ENCODE measurements around the gene TPM2. TPM values are rescaled to one million over a fixed set of nuclear protein-coding genes. Genes with fewer than 3 reads are reported as not detected.

TPM2 gene
- total RNA-seq, result 1,070 TPM
- long read RNA-seq, transcript TPM2-211 (9 exons, 1,392 nt), result major isoform, 175 of 555 reads
- long read RNA-seq, transcript TPM2-203 (9 exons, 1,183 nt), result minor isoform, 19 of 555 reads
- long read RNA-seq, transcript TPM2-212 (9 exons, 1,185 nt), result minor isoform, 132 of 555 reads
- long read RNA-seq, partial matches to known transcripts, result 55 of 555 reads
- long read RNA-seq, other reads (novel, unspliced or antisense), result 171 of 555 reads

DNA sequence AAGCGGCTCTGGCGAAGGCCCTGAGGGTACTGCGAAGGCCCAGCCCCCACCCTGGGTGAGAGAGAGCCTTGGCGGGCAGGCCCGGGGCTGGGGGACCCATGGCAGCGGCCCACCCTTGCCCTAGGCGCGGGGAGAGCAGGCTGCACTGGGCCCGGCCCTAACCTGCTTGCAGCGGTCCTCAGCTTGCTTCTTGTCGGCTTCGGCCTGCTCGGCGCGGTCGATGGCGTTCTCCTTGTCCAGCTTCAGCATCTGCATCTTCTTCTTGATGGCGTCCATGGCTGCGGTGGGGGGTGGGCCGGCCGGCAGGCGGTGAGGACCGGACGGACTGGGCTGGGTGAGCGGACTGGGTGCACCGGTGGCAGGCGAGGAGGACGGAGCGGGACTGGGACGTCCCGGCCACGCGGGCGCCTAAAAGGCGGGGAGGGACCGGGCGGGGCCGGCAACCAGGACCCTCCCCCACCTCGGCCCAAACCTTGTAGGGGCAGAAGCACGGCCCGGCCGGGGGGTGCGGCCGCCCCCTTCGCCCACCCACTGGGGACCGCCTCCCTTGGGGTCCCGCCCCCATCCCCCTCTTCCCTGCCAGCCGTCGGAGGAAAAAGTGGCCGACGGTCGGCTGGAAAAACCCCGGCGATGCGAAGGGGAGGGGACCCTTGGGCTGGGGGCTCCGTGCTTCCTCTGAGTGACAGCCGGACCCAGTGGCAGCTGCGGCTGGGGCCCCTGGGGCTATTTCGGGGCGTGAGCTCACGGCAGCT is at the start of gene TPM2:
Gene TPM2 (minus strand): TSS at position 384 of the 752 bp plus-strand sequence. CDS start 108 bp downstream, at position 276.
- DNase-seq, result peak; percentile 85
- Histone ChIP-seq H3K9me3 (replicated peaks) (no peaks in the 10 kb centered on the region), H3K27me3 (ENCODE audit: low read depth) (no peaks in the 10 kb centered on the region), H3K27ac (replicated peaks) (peak within 1 kb of the TSS; percentile 98), H3K36me3 (peaks cover 21% of the 10 kb centered on the region), H3K4me3 (peak within 1 kb of the TSS; percentile 78), H3K4me1 (peaks cover 67% of the 10 kb centered on the region)
- intact Hi-C loops (cut with micrococcal nuclease), result loop anchor here (5.0 kb wide), 1 partner anchor 32 kb away; the partner anchor contains the start of genes CCDC107 and RMRP
- TF ChIP-seq CTCF (IDR thresholded peaks at IDR 0.05; ENCODE audit: borderline replicate concordance), result no peak

- H3K4me3 ChIP-seq, result no peak overlapping the region
- no peaks in the 10 kb centered on the region for H3K9me3 ChIP-seq (replicated peaks)
- no peak for TF ChIP-seq CTCF (IDR thresholded peaks at IDR 0.05; ENCODE audit: borderline replicate concordance)
- peaks cover 99% of the 10 kb centered on the region for H3K36me3 ChIP-seq
- intact Hi-C loops (cut with micrococcal nuclease), result no loop called here
- no peaks in the 10 kb centered on the region for H3K27me3 ChIP-seq (ENCODE audit: low read depth)
- no peak overlapping the region for H3K27ac ChIP-seq (replicated peaks)
- H3K4me1 ChIP-seq, result peaks cover 35% of the 10 kb centered on the region
- DNase-seq, result no peak
These were observed 49.2 kb upstream of the TPM2 start for GRCh38 chr9:35738924-35739323.

GRCh38 chr9:35738186-35738585 is 48.5 kb upstream of the TPM2 start:
- TF ChIP-seq CTCF (IDR thresholded peaks at IDR 0.05; ENCODE audit: borderline replicate concordance), result no peak
- Histone ChIP-seq H3K36me3 (peaks cover 93% of the 10 kb centered on the region), H3K27ac (replicated peaks) (no peak overlapping the region), H3K9me3 (replicated peaks) (no peaks in the 10 kb centered on the region), H3K4me3 (no peak overlapping the region), H3K4me1 (peaks cover 35% of the 10 kb centered on the region), H3K27me3 (ENCODE audit: low read depth) (no peaks in the 10 kb centered on the region)
- no peak for DNase-seq
- intact Hi-C loops (cut with micrococcal nuclease), result no loop called here

DNA sequence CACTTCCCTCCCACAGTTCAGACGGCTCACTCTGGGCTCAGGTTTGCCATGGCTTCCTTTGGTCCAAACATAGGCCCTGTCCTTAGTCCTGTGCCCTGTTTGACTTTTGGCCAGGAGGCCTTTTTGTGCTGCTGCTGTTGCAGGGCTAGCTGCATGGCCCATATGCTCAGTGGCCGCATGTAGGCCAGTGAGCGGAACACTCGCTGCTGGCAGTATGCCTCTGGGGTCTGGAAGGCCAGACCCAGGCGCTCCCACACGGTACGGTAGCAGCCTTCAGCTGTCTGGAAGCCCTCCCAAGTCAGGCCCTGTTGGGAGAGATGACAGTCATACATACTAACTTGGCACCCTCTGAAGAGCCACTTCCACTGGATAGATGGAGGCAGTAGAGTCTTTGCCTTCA is 47.4 kb upstream of the TPM2 start:
- Histone ChIP-seq H3K4me3 (no peak overlapping the region), H3K36me3 (peaks cover 82% of the 10 kb centered on the region), H3K4me1 (peaks cover 39% of the 10 kb centered on the region), H3K27ac (replicated peaks) (peak overlapping the region; percentile 48), H3K9me3 (replicated peaks) (no peaks in the 10 kb centered on the region), H3K27me3 (ENCODE audit: low read depth) (no peaks in the 10 kb centered on the region)
- DNase-seq, result no peak
- no peak for TF ChIP-seq CTCF (IDR thresholded peaks at IDR 0.05; ENCODE audit: borderline replicate concordance)
- intact Hi-C loops (cut with micrococcal nuclease), result no loop called here

- intact Hi-C loops (cut with micrococcal nuclease), result no loop called here
- peak overlapping the region; percentile 48 for H3K27ac ChIP-seq (replicated peaks)
- peak; percentile 87 for TF ChIP-seq CTCF (IDR thresholded peaks at IDR 0.05; ENCODE audit: borderline replicate concordance)
These were observed 46.5 kb upstream of the TPM2 start for GRCh38 chr9:35736201-35736633.

More at GRCh38 chr9:35736201-35736633, 46.5 kb upstream of the TPM2 start:
- H3K9me3 ChIP-seq (replicated peaks), result no peaks in the 10 kb centered on the region
- peaks cover 40% of the 10 kb centered on the region for H3K4me1 ChIP-seq
- H3K36me3 ChIP-seq, result peaks cover 74% of the 10 kb centered on the region
- peak; percentile 48 for DNase-seq
- no peak overlapping the region for H3K4me3 ChIP-seq
- no peaks in the 10 kb centered on the region for H3K27me3 ChIP-seq (ENCODE audit: low read depth)

Data from left ventricle myocardium inferior (tissue), 1 donor.